GM10248 (cell line): ENCODE data around the gene PUS1.

Source experiments
- CTCF ChIA-PET: fragments of 300-600 bp; sonication (Branson Sonifier 250); formaldehyde crosslinking; extraction: SDS; loops from one replicate; lab custom pipeline; 2021; ENCODE audit warnings: antibody characterized with exemption; lab: Yijun Ruan, JAX
- POLR2A ChIA-PET: fragments of 350-650 bp; sonication (Branson Sonifier 250); formaldehyde crosslinking; extraction: SDS; loops from one replicate; lab custom pipeline; 2020; ENCODE audit warnings: antibody characterized with exemption; lab: Yijun Ruan, JAX
- DNase-seq: peaks from one replicate; pipeline ENCODE4 v3.0.0; 2012; ENCODE audit errors: extremely low spot score
- CTCF ChIP-seq: IDR thresholded peaks from 2 replicates; pipeline ENCODE4 v1.5.1; 2012; ENCODE audit warnings: mild to moderate bottlenecking, low read depth; ENCODE audit errors: extremely low read depth, missing control alignments, control extremely low read depth

The PUS1 gene

GRCh38 chr12:131920157-131920508 is 8.9 kb upstream of the PUS1 start:
- CTCF ChIA-PET, result no interaction called here
- no peak for TF ChIP-seq CTCF
- POLR2A ChIA-PET, result no interaction called here
- DNase-seq, result no peak

DNA sequence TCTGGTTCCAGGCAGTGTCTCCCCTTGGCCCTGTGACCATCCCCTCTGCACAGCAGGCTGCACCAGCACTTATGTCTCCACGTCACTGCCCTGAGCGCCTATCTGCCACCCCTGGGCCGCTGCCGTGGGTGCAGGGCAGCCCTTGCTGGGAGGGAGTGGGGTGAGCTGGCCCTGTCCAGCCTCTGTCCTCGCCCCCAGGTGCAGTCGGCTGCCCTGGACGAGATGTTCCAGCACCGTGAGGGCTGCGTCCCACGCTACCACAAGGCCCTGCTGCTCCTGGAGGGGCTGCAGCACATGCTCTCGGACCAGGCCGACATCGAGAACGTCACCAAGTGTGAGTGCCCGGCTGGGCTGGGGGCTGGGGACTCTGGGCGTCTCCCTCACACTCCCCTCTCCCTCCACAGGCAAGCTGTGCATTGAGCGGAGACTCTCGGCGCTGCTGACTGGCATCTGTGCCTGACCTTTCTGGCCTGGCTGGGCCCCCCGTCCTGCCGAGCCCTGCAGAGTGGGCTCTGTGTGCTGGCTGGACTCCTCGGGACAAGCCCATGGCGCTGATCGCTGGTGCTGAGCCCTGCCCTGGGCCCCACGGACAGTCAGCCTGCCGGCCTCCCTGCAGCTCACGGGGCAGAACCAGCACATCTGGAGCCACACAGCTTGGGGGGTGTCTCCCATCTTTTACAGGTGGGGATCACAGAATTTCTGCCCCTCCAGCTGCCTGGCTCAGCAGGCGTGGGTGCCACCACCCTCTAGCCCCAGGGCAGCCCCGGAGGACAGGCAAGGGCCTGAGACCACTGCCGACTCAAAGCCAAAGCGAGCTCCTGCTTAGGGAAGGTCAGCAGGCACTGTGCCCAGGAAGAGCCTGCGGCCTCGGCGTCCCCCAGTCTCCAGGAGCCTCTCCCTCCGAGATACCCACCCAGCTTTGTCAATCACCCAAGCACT is 7.9 kb upstream of the PUS1 start:
- no peak for TF ChIP-seq CTCF
- ChIA-PET CTCF (no interaction called here), POLR2A (no interaction called here)
- DNase-seq, result no peak

DNA sequence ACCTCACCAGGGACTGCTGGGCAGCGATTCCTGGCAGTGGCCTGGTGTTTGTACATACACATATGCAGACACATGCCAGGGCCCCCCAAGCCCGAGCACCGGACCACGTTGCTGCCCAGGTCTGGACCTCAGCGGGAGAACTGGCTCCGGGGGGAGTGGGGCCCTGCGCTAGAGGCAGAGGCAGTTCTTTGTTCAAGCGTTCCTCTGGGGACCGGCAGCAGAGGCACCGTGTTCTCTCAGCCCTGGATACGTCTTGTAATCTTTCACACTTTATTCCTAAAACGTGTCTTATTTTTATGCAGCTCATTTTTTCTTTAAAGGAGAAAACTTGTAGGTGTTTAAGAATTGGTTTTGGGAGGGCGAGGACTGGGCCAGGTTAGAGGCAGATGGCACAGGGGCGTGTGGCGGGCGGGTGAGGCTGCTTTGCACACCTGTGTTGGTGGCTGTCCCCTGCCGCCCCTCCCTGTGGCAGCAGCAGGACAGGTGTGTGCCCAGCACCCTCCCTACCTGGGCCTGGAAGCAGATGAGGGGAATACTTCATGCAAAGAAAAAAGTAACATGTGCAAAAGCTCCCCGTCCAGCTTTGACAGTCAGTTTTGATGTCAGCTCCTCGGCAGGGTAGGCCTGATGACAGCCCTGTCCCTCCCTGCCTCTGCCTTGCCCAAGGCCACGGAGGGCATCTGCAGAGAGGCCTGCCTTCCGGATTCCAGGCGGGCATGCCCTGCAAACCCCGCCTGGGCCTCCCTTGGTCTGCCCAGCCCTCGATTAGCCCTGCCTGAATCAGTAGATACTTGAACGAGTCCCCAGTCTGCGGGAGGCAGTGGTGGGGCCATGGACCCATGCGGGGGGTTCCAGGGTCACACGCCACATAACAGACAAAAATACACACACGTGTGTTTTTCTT is 7.0 kb upstream of the PUS1 start:
- ChIA-PET CTCF (no interaction called here), POLR2A (no interaction called here)
- DNase-seq, result no peak
- no peak for TF ChIP-seq CTCF

GRCh38 chr12:131922772-131923171 is 6.3 kb upstream of the PUS1 start:
- ChIA-PET POLR2A (no interaction called here), CTCF (no interaction called here)
- DNase-seq, result no peak
- no peak for TF ChIP-seq CTCF

GRCh38 chr12:131923260-131923659 is 5.8 kb upstream of the PUS1 start:
- ChIA-PET CTCF (no interaction called here), POLR2A (interaction anchor here (1.1 kb wide), 1 partner anchor 24 kb away, joined by 4 read pairs; no protein-coding TSS in a partner anchor)
- no peak for TF ChIP-seq CTCF
- peak; percentile 78 for DNase-seq
